Common myeloid progenitor, CD34-positive (primary cell): ENCODE data around the gene ANKRD34A.
A peak's percentile ranks its signal among the peaks of the same experiment; 100 is the strongest.

ENCODE experiments used
- CTCF ChIA-PET: fragments of 350-600 bp; sonication (Branson Sonifier 250); formaldehyde crosslinking; loops from one replicate; lab custom pipeline; 2021; ENCODE audit warnings: antibody characterized with exemption; lab: Charles Lee
- POLR2A ChIA-PET: fragments of 350-600 bp; sonication (Branson Sonifier 250); formaldehyde crosslinking; loops from one replicate; lab custom pipeline; 2021; ENCODE audit warnings: antibody characterized with exemption; lab: Charles Lee
- DNase-seq, 3 donors: peaks; one replicate each; pipeline versions ENCODE4 v3.0.0 to v3.0.0-alpha.2; 2013
- H3K27ac ChIP-seq, 2 experiments: 1 replicate in 1 of 2; 2 replicates in 1 of 2; pipeline ENCODE4 v1.7.0; 2013; ENCODE audit warnings: inconsistent platforms in 2 of 2, low read length in 2 of 2, mild to moderate bottlenecking in 2 of 2, low read depth in 1 of 2, moderate library complexity in 1 of 2; ENCODE audit not compliant: severe bottlenecking in 2 of 2, insufficient read depth in 1 of 2, poor library complexity in 1 of 2
- H3K27me3 ChIP-seq, 5 experiments: replicated peaks in 2 of 5; 1 replicate in 3 of 5; 2 replicates in 2 of 5; pipeline versions ENCODE4 v1.6.1 to v1.7.0; 2013; ENCODE audit warnings: low read length in 4 of 5, mild to moderate bottlenecking in 2 of 5, moderate library complexity in 2 of 5, inconsistent platforms in 1 of 5; ENCODE audit not compliant: insufficient read depth in 5 of 5, control insufficient read depth in 4 of 5
- H3K36me3 ChIP-seq, 4 experiments: 1 replicate in 2 of 4; 2 replicates in 2 of 4; pipeline versions ENCODE4 v1.6.1 to v1.7.0; 2013; ENCODE audit warnings: low read length in 3 of 4, control low read depth in 1 of 4, mild to moderate bottlenecking in 1 of 4; ENCODE audit not compliant: control insufficient read depth in 4 of 4, insufficient read depth in 4 of 4
- H3K4me1 ChIP-seq, 4 experiments: 1 replicate in 3 of 4; 2 replicates in 1 of 4; pipeline versions ENCODE4 v1.6.1 to v1.7.1; 2013; ENCODE audit warnings: low read length in 3 of 4, mild to moderate bottlenecking in 3 of 4, control low read depth in 1 of 4, inconsistent platforms in 1 of 4, moderate library complexity in 1 of 4; ENCODE audit not compliant: control insufficient read depth in 4 of 4, insufficient read depth in 4 of 4; ENCODE audit errors: control extremely low read depth in 1 of 4
- H3K4me3 ChIP-seq, 7 experiments: 1 replicate in 4 of 7; 2 replicates in 3 of 7; pipeline versions ENCODE4 v1.5.1 to v1.7.0; 2013; ENCODE audit warnings: mild to moderate bottlenecking in 7 of 7, low read length in 6 of 7, moderate library complexity in 6 of 7, inconsistent platforms in 2 of 7, low read depth in 2 of 7, control low read depth in 1 of 7; ENCODE audit not compliant: insufficient read depth in 4 of 7, control insufficient read depth in 1 of 7; ENCODE audit errors: extremely low read depth in 1 of 7
- H3K9me3 ChIP-seq, 5 experiments: 1 replicate in 4 of 5; 2 replicates in 1 of 5; pipeline versions ENCODE4 v1.6.1 to v1.7.1; 2013; ENCODE audit warnings: low read length in 4 of 5, mild to moderate bottlenecking in 2 of 5, inconsistent platforms in 1 of 5, low read depth in 1 of 5, moderate library complexity in 1 of 5; ENCODE audit not compliant: control insufficient read depth in 4 of 5, insufficient read depth in 2 of 5; ENCODE audit errors: control extremely low read depth in 1 of 5
- WGBS: methylation state at CpG from one replicate; pipeline ENCODE4 v1.1.5; 2013; ENCODE audit not compliant: insufficient coverage; 5-methylcytosine and 5-hydroxymethylcytosine counted together

The ANKRD34A gene

DNA sequence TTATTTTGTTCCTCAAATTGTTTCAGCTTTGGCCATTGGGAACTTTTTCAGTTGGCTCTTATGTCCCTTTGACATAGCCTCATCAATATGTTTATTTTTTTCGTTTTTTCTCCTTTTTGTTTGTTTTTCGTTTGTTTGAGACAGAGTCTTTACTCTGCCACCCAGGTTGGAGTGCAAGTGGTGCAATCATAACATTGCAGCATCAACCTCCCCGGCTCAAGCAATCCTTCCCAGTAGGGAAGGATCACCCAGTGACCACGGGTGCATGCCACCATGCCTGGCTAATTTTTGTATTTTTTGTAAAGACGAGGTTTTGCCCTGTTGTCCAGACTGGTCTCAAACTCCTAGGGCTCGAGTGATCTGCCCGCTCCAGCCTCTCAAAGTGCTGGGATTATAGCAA lies 8.2 kb upstream of the ANKRD34A start:
- peaks cover 5 to 8% (median 8%) of the 10 kb centered on the region in 4 experiments for H3K4me1 ChIP-seq
- no peak overlapping the region for H3K4me3 ChIP-seq
- no peak overlapping the region for H3K27ac ChIP-seq
- H3K9me3 ChIP-seq: no peaks in the 10 kb centered on the region
- WGBS: 92% methylated on average over 7 of the region's 7 CpGs
- ChIA-PET POLR2A (no interaction called here), CTCF (interaction anchor here (1.3 to 1.4 kb wide), 2 partner anchors 9 to 39 kb away, joined by 3 to 5 read pairs; no protein-coding TSS in a partner anchor)
- peaks cover 0 to 4% (median 3%) of the 10 kb centered on the region in 4 experiments for H3K36me3 ChIP-seq
- H3K27me3 ChIP-seq: no peaks in the 10 kb centered on the region
- no peak for DNase-seq

DNA sequence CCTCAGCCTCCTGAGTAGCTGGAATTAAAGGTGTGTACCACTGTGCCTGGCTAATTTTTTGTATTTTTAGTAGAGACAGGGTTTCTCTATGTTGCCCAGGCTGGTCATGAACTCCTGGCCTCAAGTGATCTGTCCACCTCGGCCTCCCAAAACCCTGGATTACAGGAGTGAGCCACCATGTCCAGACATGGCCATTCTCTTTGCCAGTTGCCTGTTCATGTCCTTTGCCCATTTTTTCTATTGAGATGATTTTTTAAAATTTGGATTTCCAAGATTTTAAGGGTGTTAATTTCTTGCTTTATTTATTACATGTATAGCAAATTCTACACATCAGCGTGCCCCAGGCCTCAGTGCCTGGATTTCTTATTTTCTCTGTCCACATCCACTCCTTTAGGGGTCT lies 2.9 kb upstream of the ANKRD34A start:
- H3K9me3 ChIP-seq: peaks cover 0 to 4% (median 3%) of the 10 kb centered on the region in 5 experiments
- 100% methylated on average over 1 of the region's 2 CpGs for WGBS
- DNase-seq: no peak
- H3K4me3 ChIP-seq: no peak overlapping the region
- H3K36me3 ChIP-seq: peaks cover 0 to 4% (median 0%) of the 10 kb centered on the region in 4 experiments
- POLR2A ChIA-PET: no interaction called here
- peaks cover 0 to 3% (median 0%) of the 10 kb centered on the region in 5 experiments for H3K27me3 ChIP-seq
- H3K27ac ChIP-seq: no peak overlapping the region
- H3K4me1 ChIP-seq: peaks cover 18 to 28% (median 24%) of the 10 kb centered on the region in 4 experiments
- CTCF ChIA-PET: interaction anchor here (1.0 to 4.2 kb wide), 7 partner anchors 10 to 51 kb away, joined by 3 to 13 read pairs (median 4); partner anchors contain the start of genes LIX1L and RBM8A

- POLR2A ChIA-PET: interaction anchor here (0.6 to 2.1 kb wide), 5 partner anchors 15 to 106 kb away, joined by 3 to 9 read pairs (median 4); partner anchors contain the start of genes PIAS3 and RBM8A
- no CpG with 5 or more reads among the region's 5 CpGs for WGBS
Observed at GRCh38 chr1:145965119-145965744, 857 bp upstream of the ANKRD34A start.

GRCh38 chr1:145963265-145964019 lies 933 bp downstream of the ANKRD34A start:
- peaks cover 0 to 4% (median 0%) of the 10 kb centered on the region in 4 experiments for H3K36me3 ChIP-seq
- H3K4me1 ChIP-seq: peaks cover 33 to 64% (median 56%) of the 10 kb centered on the region in 4 experiments
- ChIA-PET CTCF (interaction anchor here (0.8 to 3.7 kb wide), 9 partner anchors 9 to 116 kb away, joined by 3 to 47 read pairs (median 3); partner anchors contain the start of gene RBM8A), POLR2A (interaction anchor here (0.6 to 2.1 kb wide), 5 partner anchors 33 to 104 kb away, joined by 3 to 9 read pairs (median 4); partner anchors contain the start of genes PEX11B, PIAS3 and RBM8A)
- H3K27me3 ChIP-seq: peaks cover 0 to 3% (median 0%) of the 10 kb centered on the region in 5 experiments
- WGBS: 69% methylated on average over 4 of the region's 5 CpGs
- DNase-seq: no peak
- peaks cover 0 to 4% (median 3%) of the 10 kb centered on the region in 5 experiments for H3K9me3 ChIP-seq
- H3K27ac ChIP-seq: peak overlapping the region in 1 of 2 experiments; percentile 93
- peak overlapping the region in 6 of 7 experiments; percentile 82 to 98 (median 96) for H3K4me3 ChIP-seq

More at GRCh38 chr1:145965119-145965744, 857 bp upstream of the ANKRD34A start:
- Histone ChIP-seq H3K27me3 (peaks cover 0 to 3% (median 0%) of the 10 kb centered on the region in 5 experiments), H3K36me3 (peaks cover 0 to 4% (median 0%) of the 10 kb centered on the region in 4 experiments), H3K27ac (peak overlapping the region; percentile 68 to 93), H3K9me3 (peaks cover 0 to 4% (median 3%) of the 10 kb centered on the region in 5 experiments), H3K4me1 (peaks cover 23 to 48% (median 39%) of the 10 kb centered on the region in 4 experiments), H3K4me3 (peak overlapping the region in 6 of 7 experiments; percentile 82 to 98 (median 96))
- no peak for DNase-seq
- CTCF ChIA-PET: interaction anchor here (0.9 to 3.7 kb wide), 8 partner anchors 12 to 57 kb away, joined by 3 to 47 read pairs (median 4); partner anchors contain the start of gene RBM8A

- Histone ChIP-seq H3K9me3 (peaks cover 0 to 2% (median 2%) of the 10 kb centered on the region in 5 experiments), H3K4me1 (peaks cover 38 to 68% (median 61%) of the 10 kb centered on the region in 4 experiments), H3K27me3 (peaks cover 0 to 3% (median 0%) of the 10 kb centered on the region in 5 experiments), H3K36me3 (peaks cover 0 to 2% (median 0%) of the 10 kb centered on the region in 4 experiments), H3K27ac (no peak overlapping the region), H3K4me3 (peak overlapping the region in 6 of 7 experiments; percentile 73 to 95 (median 88))
- CTCF ChIA-PET: interaction anchor here (1.0 to 3.7 kb wide), 2 partner anchors 8 to 15 kb away, joined by 3 to 47 read pairs; no protein-coding TSS in a partner anchor
- DNase-seq: peak in 2 of 3 donors; percentile 31 to 35
- 12% methylated on average over 13 of the region's 36 CpGs for WGBS
- POLR2A ChIA-PET: interaction anchor here (0.6 kb wide), 2 partner anchors 29 to 35 kb away, joined by 3 to 4 read pairs; partner anchors contain the start of gene RBM8A
Observed at GRCh38 chr1:145962157-145963102, 1.9 kb downstream of the ANKRD34A start.
